Cortex of kidney (tissue), 1 donor: ENCODE results near the gene MORN5.

Experiments
- DNase-seq: peaks from one replicate; lab custom pipeline; 2025; lab: John Stamatoyannopoulos, UW

The MORN5 gene

DNA sequence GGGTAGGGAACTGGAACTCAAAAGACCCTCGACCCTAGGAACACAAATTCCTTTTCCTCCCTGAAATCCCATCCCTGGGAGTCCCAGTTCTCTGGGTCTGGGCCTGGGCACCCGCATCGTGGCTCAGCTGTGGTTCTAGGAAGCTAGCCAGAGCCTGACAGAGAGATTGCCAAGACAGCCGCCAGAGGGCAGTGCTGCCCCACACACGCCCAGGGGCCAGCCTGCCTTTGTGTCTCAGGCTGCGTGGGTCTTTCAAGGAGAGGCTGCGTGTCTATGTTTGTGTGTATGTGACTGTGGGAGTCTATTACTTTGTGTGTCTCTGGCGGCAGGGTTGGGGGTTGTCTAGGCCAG, 34.6 kb upstream of the MORN5 start:
- no peak for DNase-seq

DNA sequence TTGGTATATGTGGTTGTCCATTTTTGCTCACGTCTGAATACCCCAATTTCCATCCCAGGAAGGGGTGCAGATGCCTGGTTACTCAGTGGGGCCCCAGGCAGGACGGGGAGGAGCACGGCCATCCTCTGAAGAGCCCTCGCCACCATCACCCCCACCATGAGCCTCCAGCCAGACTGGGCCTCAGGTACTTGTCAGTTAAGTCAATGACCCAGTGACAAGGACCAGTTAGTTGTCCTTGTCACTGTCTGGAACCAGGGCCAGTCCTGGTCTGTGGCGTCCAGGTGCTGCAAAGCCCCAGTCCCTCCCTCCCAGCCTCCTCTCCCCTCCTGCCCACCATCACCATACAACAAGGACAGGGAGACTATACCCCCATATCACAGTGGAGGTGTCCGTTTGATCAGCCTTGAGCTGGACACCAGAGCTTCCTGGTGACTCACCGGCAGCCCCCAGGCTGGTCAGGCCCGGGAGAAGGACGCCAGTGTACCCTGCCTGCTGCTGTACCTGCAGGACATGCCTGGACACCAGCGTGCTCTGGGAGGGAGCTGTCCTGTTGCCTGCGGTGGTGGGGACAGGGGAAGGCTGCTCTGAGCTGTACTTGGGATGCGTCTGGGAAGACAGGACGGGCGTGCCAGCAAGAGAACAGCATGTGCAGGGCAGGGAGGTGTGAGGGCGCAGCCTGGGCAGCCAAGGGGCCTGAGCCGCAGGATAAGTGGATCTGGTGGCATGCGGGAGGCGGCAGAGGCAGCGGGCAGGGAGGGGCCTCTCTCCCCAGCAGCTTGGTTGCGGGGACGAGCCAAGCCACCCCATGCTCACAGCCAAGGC, 34.0 kb upstream of the MORN5 start:
- DNase-seq, result no peak

DNA sequence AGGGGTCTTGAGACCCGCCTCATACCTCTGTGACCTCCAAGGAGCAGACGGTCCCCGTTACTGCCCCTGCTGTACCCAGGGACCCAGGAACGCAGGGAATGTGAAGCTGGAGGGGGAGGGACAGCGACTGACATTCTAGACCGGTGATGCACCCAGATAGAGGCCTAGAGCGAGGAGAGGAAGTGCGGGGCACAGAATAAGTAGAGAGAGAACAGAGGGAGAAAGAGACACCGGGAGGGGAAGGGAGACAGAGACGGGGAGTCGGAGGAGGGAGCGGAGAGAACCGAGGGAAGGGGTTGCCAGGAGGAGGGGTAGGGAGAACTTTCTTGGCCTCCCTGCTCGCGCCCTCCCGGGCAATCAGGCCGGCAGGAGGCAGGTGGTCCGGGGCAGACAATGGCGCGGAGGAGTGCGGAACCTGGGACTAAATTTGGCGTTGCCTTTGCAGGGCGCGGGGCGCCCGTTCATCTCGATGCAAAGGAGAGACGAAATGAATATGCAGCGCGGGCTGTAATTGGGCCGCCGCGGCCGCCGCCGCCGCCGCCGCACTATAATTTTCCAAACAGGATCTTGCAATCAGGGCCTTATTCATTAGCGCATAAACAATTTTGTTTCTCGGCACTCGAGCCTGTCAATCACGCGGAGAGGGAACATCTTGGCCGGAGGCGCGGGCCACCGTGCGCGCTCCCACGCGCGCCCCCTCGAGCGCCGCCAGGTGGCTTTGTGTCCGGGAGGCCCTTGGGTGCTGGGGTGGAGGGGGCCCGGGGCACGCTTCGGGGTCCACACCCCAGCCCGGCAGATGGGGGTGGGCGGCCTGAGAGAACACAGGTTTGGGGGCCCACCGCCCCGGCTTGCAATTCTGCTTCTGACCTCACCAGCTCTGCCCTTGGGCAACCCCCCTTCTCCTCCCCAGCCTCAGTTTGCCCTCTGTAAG, 33.1 kb upstream of the MORN5 start:
- DNase-seq, result no peak

DNA sequence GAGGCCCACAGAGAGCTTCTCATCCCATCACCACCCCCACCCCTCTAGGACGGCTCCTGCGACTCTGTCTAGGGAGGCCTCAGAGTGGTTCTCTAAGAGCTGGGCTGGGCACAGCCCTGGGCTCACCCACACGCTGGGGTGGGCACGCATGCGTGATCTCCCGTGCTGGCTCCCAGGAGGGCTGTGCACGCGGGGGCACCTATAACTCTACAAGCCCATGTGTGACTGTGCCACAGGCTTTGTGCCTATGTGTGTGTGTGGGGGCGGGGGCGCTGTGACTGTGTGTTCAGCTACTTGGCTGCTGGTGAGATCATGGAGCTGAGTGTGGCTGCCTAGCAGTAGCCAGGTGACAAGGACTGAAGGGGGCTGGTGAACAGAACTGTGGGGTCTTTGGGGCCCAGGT, 32.3 kb upstream of the MORN5 start:
- DNase-seq, result no peak

DNA sequence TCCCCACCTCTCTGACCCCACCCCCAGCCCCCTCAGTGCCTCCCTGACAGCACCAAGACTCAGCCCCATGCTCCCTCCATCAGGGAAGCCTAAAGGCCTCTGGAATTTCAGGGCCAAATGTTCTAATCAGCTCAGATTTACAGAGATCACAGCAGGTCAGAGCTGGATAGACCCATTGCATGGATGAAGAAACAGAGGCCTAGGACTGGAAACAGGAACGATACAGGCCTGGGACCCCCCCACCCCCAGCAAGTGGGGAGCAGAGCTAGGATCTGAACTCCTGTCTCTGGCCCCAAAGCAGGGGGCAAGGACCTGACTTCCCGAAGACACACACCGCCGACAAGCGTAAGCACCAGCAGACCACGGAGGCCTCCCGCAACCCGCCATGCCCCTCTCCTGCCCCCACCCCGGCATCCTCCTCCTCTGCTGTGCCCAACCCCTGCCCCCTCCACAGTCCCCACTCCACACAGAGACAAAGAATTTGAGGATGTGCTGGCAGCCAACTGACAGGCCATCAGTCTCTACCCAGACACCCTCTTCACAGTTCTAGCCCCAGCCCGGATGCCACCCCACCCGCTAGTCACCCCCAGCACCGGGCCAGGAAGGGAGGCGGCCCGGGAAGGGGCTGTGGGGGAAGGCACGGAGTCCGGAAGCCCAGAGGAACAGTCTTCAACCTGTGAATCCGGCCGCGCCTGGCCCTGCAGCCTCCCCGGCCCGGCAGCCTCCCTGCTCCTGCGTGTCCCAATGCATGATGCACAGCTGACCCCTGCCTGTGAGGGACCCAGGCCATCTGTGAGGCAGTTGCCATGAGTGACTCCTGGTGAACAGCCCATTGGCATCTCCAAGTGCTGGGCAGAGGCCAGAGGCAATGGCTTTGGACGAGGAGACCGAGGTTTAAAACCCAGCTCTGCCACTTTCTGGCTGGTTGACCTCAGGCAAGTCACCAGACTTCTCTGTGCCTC, 31.4 kb upstream of the MORN5 start:
- DNase-seq, result no peak

DNA sequence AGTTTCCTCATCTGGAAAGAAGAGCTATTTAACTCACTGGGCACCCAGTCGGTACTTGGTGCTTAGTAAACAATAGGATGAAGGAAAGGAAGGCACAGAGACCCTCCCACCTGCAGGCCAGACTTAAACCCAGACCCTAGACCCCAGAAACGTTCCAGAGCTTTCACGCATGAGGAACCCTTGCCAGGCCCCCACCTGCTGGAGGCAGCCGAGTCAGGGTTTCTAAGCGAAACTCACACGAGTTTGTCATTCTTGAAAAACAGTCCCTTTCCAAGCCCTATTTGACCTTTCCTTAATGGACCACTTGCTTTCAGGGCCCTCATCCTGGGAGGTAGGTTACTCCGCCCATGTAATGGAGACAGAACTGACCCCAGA, 30.8 kb upstream of the MORN5 start:
- no peak for DNase-seq

DNA sequence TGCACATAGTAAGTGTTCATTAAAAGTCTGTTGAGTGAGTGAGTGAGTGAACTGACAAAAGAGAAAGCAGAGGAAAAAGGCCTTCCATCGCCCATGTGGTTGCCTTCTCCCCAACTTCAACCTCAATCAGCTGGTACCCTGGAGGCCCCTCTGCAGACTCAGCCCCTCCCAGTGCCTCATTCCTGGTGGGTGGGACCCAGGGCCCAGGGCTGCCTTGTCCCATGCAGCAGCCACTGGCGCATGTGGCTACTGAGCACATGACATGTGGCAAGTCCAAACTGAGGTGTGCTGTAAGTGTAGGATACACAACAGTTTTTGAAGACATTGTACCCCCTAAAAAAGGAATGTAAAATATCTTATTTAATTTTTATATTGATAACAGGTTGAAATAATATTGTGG, 29.7 kb upstream of the MORN5 start:
- no peak for DNase-seq

DNA sequence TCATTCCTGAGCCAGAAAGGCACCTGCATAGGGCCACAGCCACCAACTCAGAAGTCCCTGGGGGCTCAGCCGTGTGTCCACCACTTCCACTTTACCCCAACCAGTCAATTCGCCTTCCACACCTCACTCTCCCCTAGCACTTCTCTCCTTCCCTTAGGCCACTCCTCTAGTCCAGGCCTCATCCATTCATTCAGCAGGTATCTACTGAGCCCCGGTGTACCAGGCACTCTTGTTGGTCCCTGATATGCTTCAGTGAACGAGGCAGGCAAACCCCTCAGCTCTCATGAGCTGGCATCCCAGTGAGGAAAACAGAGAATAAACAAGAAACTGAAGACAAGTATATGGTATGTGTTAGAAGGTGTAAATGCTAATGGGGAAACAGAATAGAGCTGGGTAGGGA, 28.9 kb upstream of the MORN5 start:
- DNase-seq, result no peak

DNA sequence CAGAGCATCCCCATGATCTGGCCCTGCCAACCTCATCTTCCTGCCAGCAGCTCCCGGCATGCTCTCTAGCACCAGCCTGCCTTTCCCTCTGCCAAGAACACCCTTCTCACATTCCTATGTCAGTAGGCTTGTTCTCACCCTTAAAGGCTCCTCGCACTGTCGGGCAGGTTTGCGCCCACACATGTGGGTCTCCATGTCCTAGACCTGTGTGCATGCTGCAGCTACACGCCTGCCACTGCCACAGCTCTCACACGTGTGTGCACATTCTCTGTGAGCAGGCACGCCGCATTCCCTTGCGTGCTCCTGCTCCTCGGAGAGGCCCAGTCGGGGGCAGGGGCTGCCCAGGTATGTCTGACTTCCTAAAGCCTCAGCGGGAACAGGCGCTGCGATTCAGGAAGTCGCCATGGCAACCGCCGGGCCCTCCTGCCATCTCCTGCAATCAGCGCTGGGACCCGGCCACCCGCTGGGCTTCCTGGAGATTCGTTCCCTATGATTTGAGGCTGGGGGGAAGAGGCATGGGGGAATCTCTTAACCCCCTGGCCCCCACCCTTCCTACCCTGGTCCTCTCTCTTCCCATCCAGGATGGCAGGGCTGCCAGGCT, 28.2 kb upstream of the MORN5 start:
- no peak for DNase-seq

DNA sequence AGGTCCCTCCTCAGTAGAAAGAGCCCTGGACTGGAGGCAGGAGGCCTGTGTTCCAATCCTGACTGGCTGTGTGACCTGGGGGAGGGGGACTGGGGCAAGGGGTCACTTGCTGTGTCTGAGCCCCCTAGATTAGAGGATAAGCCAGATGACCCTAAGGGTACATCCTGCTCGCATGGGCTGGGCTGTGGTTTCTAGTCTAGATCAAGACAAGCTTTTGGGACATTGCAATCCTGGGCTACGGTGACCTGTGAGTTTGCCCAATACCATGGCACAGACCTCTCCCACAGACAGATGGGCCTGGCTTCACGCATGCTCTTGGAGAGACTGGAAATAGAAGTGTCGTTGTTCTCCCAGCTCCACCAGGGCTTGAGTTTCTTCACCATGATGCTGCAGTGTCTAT, 27.2 kb upstream of the MORN5 start:
- DNase-seq, result no peak

DNA sequence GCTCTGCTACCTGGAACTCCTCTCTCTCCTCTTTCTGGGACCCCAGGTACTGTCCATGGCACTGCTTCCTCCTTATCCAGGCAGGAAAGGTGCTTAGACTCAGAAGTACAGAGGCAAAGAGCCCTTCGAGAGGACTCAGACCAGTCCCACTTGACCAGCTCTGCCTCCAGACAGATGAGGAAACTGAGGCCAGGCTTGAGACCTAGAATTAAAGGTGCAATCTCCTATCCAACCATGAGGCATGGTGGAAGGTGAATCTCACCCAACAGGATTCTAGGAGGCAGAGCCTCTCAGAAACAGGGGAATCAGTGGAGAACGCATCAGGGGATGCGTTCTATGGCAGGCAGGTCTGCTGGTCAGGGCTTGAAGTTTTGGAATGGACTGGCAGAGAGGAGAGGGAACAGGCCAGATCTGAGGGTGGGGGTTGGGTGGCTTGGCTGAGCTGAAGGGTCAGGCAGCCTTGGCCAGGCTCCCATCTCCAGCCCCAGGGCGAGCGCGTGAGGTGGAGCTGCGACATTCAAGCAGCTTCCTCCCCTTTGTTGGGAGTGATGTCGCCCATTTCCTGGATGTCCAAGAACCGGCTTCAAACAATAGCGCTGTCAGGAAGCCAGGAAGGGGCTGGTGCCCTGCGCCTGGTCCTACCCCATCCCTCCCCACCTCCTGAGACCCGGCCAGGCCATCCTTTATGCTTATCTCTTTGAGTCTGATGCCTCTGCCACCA, 26.3 kb upstream of the MORN5 start:
- DNase-seq, result no peak

DNA sequence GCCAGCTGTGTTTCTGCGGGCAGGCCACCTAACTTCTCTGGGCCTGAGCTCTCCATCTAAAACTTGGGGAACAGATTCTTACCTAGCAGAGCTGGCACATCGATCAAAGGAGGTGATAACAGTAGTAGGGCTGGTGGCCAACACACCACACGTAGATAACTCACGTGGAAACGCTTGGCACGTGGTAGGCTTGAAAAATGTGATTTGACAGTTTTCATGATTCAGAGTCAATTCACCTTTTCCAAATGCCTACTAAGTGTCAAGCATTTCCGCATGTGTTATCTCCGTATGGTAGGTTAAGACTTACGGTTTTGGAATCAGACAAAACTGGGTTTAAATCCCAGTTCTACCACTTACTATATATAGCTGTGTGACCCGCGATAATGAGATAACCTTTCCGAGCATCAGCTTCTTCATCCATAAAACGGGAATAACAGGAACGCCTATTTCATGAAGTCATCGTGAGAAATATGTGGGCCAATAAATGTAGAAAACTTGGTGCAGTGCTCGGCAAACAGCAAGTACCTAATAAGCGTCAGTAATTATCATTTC, 25.6 kb upstream of the MORN5 start:
- DNase-seq, result no peak

DNA sequence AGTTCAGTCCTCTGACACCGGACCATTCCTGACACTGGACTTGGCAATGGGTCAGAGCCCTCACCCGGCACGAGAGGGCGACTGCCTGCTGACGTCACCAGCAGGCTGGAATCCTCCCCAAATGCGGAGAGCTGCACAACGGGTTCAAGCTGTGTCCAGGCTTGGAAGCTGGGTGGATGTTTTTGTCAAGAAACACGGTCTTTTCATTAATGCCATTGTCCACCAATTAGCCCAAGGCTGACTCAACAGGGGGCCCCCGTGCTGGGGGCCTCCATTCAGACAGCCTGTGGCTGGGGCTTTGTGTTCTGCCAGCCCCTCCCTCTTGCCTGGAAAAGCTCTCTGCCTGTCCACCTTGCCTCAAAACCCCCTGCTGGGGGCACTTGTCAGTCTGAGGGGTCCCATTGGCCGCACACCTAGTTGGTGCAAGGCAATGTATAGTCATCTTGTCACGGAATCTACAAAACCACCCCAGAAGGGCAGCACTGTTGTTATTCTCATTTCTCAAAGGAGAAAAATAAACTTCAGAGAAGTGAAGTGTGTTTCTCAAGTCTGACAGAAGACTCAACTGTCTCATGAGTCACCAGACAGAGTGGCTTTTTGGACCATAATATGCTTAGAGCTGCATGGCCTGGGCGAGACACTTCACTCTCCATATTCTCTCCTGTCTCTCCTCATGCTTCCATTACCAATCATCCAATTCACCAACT, 24.7 kb upstream of the MORN5 start:
- no peak for DNase-seq

DNA sequence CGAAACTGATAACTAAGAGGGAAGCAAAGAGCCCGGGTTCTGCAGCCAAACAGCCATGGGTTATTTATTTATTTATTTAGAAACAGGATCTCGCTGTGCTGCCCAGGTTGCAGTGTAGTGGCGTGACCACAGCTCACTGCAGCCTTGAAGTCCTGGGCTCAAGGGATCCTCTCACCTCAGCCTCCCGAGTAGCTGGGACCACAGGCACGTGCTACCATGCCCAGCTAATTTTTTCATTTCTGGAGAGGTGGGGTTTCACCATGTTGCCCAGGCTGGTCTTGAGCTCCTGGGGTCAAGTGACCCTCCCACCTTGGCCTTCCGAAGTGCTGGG, 24.2 kb upstream of the MORN5 start:
- no peak for DNase-seq

DNA sequence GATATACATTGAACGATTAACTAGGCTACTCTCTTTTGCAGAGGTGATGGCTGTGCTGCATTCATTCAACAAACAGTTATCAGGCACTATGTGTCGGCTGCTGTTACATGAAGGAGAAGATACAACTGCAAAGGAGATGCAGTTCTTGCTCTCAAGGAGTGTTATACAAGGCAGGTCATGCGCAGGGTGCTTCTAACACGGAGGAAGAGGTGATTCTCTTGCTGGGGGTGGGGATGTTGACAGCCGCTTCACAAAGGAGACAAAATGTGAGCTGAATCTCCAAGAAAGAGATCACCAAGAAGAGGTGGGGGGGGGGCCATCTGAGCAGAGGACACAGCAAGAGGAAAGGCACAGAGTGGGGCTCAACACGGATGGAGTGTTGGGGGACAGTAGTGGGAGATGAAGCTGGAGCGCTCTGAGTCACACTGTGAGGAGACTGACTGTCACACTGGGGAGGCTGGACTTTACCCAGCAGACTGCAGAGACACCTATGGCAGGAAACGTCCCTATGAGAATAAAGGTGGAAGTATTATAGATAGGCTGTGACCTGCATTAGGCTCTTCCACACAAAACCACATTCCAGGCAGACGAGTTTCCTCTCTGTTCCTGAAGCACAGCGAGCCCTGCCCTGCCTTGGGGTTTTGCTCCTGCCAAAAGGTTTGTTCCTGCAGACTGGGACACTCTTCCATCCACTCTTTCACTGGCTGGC, 21.0 kb upstream of the MORN5 start:
- no peak for DNase-seq

DNA sequence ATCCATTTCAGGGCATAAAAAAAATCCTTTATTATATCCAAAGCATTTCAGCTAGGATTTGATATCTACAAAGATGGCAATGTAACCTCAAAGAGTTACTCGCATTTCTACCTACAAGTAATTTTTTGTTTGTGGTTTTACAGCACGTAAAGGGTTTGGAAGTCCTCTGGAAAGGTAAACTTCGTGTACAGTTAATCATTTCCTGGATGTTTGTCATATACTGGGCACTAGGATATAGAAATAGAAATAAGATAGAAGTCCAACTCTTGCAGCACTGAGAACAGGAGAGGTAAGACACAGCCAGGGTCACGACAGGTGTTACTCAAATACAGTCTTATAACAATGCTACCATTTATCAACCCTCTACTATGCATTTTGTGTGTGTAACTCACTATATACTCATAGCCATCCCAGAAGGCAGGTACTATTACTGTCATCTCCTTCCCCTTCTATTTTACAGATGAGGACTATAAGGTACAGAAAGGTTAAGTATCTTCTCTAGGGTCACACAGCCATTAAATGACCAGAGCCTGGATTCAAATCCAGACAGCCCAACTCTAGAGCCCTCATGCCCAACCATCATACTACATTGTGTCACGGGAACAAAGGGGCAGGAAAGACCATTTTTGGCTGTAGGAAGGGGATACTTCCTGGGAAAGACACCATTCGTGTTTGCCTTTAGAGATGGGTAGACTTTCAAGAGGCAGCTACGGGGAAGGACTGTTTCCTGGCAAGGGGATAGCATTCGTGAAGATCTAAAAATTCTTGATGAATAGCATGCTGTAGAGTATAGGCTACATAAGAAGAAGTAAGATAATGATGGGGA, 19.1 kb upstream of the MORN5 start:
- no peak for DNase-seq

DNA sequence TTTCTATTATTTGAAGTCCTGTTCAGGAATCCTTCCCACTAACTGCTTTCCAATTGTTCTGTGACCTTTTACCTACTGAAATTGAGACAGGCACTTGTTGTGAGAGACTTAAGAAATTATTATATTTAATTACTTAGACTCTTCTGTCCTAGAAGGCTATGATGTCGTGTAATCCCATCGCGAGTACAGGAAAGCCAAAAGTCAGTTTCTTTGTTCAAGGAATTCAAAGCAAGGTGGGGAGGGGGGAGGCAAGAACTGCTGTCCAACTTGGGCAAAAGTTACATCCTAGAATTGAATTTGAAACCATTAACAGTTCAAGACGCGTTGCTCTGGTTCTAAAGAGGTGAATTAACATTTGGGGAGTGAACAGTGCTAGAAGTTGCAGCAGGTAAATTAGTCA, 18.0 kb upstream of the MORN5 start:
- DNase-seq, result no peak

DNA sequence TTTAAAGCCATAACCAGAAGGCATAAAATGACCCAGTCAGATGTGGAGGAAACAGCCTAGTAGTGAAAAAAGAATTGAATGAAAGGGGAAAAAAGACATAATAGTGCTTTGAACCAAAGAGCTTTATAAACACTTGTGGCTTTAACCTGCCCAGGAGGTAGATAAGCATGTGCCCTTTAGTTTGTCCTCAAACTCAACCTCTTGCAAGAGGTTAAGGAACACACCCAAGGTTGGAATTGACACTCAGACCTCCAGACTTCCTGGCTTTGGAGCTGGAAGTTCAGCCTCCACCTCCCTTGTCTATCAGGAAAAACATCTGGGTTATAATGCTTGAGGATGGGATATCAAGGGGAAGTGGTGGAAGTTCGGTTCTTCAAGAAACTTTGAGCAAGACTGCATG, 16.4 kb upstream of the MORN5 start:
- DNase-seq, result no peak

DNA sequence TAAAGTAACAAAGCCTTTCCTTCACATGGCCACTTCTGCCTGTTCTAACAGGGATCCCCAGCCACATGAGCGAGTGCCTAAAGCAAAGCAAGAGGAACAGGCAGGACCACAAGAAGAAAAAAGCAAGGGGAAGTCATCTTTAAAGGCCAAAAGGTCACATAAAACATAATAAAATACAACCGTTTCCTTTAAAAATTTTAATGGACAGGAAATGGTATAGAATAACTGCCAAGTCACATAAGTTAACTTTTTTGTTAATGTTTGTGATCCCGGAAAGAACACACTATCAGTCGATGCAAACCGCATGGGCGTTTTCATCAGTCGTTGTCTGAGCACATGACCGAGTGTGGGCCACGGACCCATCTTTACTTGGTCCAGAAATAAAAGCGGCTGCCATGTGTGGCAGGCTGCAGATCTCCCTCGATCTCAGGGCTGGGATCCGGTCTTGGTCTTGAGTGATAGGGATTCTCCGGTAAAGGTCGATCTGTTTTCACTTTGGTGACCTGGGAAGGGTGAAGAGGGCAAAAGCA, 15.8 kb upstream of the MORN5 start:
- no peak for DNase-seq
